Panc1 (cell line): Measurements from ENCODE around the gene CALHM6. TPM values are rescaled to one million over a fixed set of nuclear protein-coding genes. Genes with fewer than 3 reads are reported as not detected.

Source experiments
- ATAC-seq: fragments of 200-7000 bp; cut with Tn5 transposase; 2 replicates; pipeline ENCODE4 v1.9.1; 2020; ENCODE audit warnings: mild to moderate bottlenecking, moderate library complexity
- BruUV-seq: library from RNA; stranded (reverse); fragments of 400-500 nt; replicated peaks from 2 replicates; lab custom pipeline; 2021; lab: Mats Ljungman, UMichigan
- CTCF ChIA-PET: fragments of 300-600 bp; sonication (Branson Sonifier 250); formaldehyde crosslinking; loops from one replicate; lab custom pipeline; 2022; ENCODE audit warnings: antibody characterized with exemption; lab: Charles Lee
- POLR2A ChIA-PET: fragments of 300-600 bp; sonication (Branson Sonifier 250); formaldehyde crosslinking; loops from one replicate; lab custom pipeline; 2022; ENCODE audit warnings: antibody characterized with exemption; lab: Charles Lee
- DNase-seq: peaks from one replicate; pipeline ENCODE4 v3.0.0-alpha.2; 2010; ENCODE audit warnings: low read depth, low spot score
- H3K27ac ChIP-seq: 2 replicates; pipeline ENCODE4 v1.5.1; 2011; ENCODE audit warnings: mild to moderate bottlenecking, low read length, inconsistent platforms
- H3K27me3 ChIP-seq: fragments of 200-500 bp; sonication (Bioruptor generic); 2 replicates; pipeline ENCODE4 v1.6.0; 2014; ENCODE audit warnings: low read length, inconsistent platforms; ENCODE audit not compliant: control insufficient read depth, insufficient read depth
- H3K36me3 ChIP-seq: fragments of 200-500 bp; sonication (Bioruptor generic); 2 replicates; pipeline ENCODE4 v1.5.1; 2014; ENCODE audit warnings: inconsistent platforms, mild to moderate bottlenecking, low read length, moderate library complexity; ENCODE audit not compliant: control insufficient read depth, insufficient read depth
- H3K4me1 ChIP-seq: 2 replicates; pipeline ENCODE4 v1.5.1; 2011; ENCODE audit warnings: inconsistent platforms, mild to moderate bottlenecking, low read length, moderate library complexity; ENCODE audit not compliant: control insufficient read depth, insufficient read depth
- H3K4me3 ChIP-seq, 2 experiments: 2 replicates each; pipeline ENCODE4 v1.5.1; 2011 to 2012; ENCODE audit warnings: low read depth in 2 of 2, low read length in 2 of 2, mild to moderate bottlenecking in 2 of 2, inconsistent platforms in 1 of 2, moderate library complexity in 1 of 2
- H3K9me3 ChIP-seq: fragments of 200-500 bp; sonication (Bioruptor generic); 2 replicates; pipeline ENCODE4 v1.5.1; 2014; ENCODE audit warnings: low read depth, mild to moderate bottlenecking, inconsistent platforms, low read length, moderate library complexity; ENCODE audit not compliant: control insufficient read depth, insufficient read depth
- CTCF ChIP-seq: fragments of 450-650 bp; IDR thresholded peaks from 2 replicates; pipeline ENCODE4 v1.5.1; 2017; ENCODE audit warnings: mild to moderate bottlenecking
- POLR2AphosphoS5 ChIP-seq: IDR thresholded peaks from 2 replicates; pipeline ENCODE4 v1.6.1; 2012; ENCODE audit warnings: mild to moderate bottlenecking, low read depth, low read length, moderate library complexity
- REST ChIP-seq, 2 experiments: IDR thresholded peaks; 2 replicates each; pipeline ENCODE4 v1.6.1; 2011 to 2012; ENCODE audit warnings: low read depth in 2 of 2, control low read depth in 1 of 2, low read length in 1 of 2, mild to moderate bottlenecking in 1 of 2, moderate library complexity in 1 of 2; ENCODE audit not compliant: insufficient read depth in 1 of 2
- SIN3A ChIP-seq: IDR thresholded peaks from 2 replicates; pipeline ENCODE4 v1.6.1; 2012; ENCODE audit warnings: low read depth, mild to moderate bottlenecking, low read length, moderate library complexity, borderline replicate concordance; ENCODE audit not compliant: insufficient read depth
- TCF7L2 ChIP-seq: IDR thresholded peaks from 2 replicates; pipeline ENCODE4 v1.6.1; 2011; ENCODE audit warnings: mild to moderate bottlenecking, low read depth, low read length, inconsistent platforms
- in situ Hi-C: cut with HindIII; loops from 2 replicates; pipeline ENCODE4 v1.10.0; 2016; ENCODE audit warnings: low sequenced_read_pairs, low pct_unique_long_range_greater_than_20kb
- intact Hi-C: fragments of 100-400 bp; cut with micrococcal nuclease; formaldehyde crosslinking; loops from one replicate; pipeline ENCODE4 v1.10.0; 2022; ENCODE audit not compliant: unreplicated experiment
- total RNA-seq: library from RNA; stranded (reverse); gene quantifications from one replicate; pipeline ENCODE4 v1.2.1, GENCODE V29; 2021; ENCODE audit not compliant: unreplicated experiment

The CALHM6 gene
- total RNA-seq, 1 experiment from 2014 or later: not detected

GRCh38 chr6:116467096-116467495 lies 5.9 kb downstream of the CALHM6 start:
- Histone ChIP-seq H3K4me1 (0 out of 2 replicates have a peak, but pooled peaks cover 4% of the 10 kb centered on the region), H3K27ac (no peak overlapping the region), H3K4me3 (no peak overlapping the region), H3K9me3 (no peaks in the 10 kb centered on the region), H3K27me3 (peaks cover 38% of the 10 kb centered on the region), H3K36me3 (no peaks in the 10 kb centered on the region)
- DNase-seq (no peak), ATAC-seq (no peak)
- TF ChIP-seq TCF7L2: no peak
- no peak for TF ChIP-seq CTCF
- intact Hi-C loops: no loop called here
- BruUV-seq: no TSS peak
- ChIA-PET CTCF (no interaction called here), POLR2A (no interaction called here)
- in situ Hi-C loops: no loop called here

GRCh38 chr6:116467514-116467913 lies 6.3 kb downstream of the CALHM6 start:
- in situ Hi-C loops (no loop called here), intact Hi-C loops (no loop called here)
- Histone ChIP-seq H3K27ac (no peak overlapping the region), H3K9me3 (no peaks in the 10 kb centered on the region), H3K4me1 (0 out of 2 replicates have a peak, but pooled peaks cover under 1% of the 10 kb centered on the region), H3K27me3 (peaks cover 38% of the 10 kb centered on the region), H3K36me3 (no peaks in the 10 kb centered on the region), H3K4me3 (no peak overlapping the region)
- POLR2A ChIA-PET: no interaction called here
- ATAC-seq (no peak), DNase-seq (no peak)
- TF ChIP-seq TCF7L2 (no peak), REST (IDR thresholded peaks at IDR 0.05; ENCODE audit: insufficient read depth in 1 of 2, low read depth in 2 of 2, low read length in 1 of 2) (no peak), POLR2AphosphoS5 (no peak), CTCF (no peak), SIN3A (no peak)
- BruUV-seq: no TSS peak
- CTCF ChIA-PET: interaction anchor here (0.6 kb wide), 1 partner anchor 183 kb away, joined by 4 read pairs; no protein-coding TSS in a partner anchor
